HG02870 (cell line): ENCODE data around the gene CD99.
"Not testable (repeated sequence)": the region's sequence is repeated elsewhere in the genome, so short reads cannot be mapped to it uniquely, and the experiment has no call there.

Experiments used
- ATAC-seq: cut with Tn5 transposase; IDR thresholded peaks from one replicate; pipeline ENCODE4 v1.9.1; 2021; ENCODE audit warnings: mild to moderate bottlenecking, moderate library complexity; ENCODE audit not compliant: unreplicated experiment

Gene CD99

GRCh38 chrX:2673611-2674010 lies 17.5 kb upstream of the CD99 start:
- no peak for ATAC-seq

- ATAC-seq: not testable (repeated sequence)
Observed at GRCh38 chrX:2675657-2676200, 15.4 kb upstream of the CD99 start.

- ATAC-seq: no peak
Observed at GRCh38 chrX:2676794-2677675, 14.1 kb upstream of the CD99 start.

GRCh38 chrX:2677764-2678163 lies 13.3 kb upstream of the CD99 start:
- ATAC-seq: no peak

GRCh38 chrX:2678583-2678982 lies 12.5 kb upstream of the CD99 start:
- no peak for ATAC-seq

- no peak for ATAC-seq
Observed at GRCh38 chrX:2679534-2680485, 11.3 kb upstream of the CD99 start.

- no peak for ATAC-seq
Observed at GRCh38 chrX:2680486-2681348, 10.4 kb upstream of the CD99 start.

GRCh38 chrX:2682565-2683177 lies 8.4 kb upstream of the CD99 start:
- ATAC-seq: no peak

- ATAC-seq: no peak
Observed at GRCh38 chrX:2684256-2684655, 6.8 kb upstream of the CD99 start.

GRCh38 chrX:2685886-2686285 lies 5.2 kb upstream of the CD99 start:
- ATAC-seq: no peak

- ATAC-seq: no peak
Observed at GRCh38 chrX:2689773-2690666, 1.1 kb upstream of the CD99 start.

- ATAC-seq: peak; percentile 10
Observed at GRCh38 chrX:2691543-2692220, 587 bp downstream of the CD99 start.

GRCh38 chrX:2692221-2693112 lies 1.4 kb downstream of the CD99 start:
- ATAC-seq: no peak

GRCh38 chrX:2693113-2694002 lies 2.3 kb downstream of the CD99 start:
- ATAC-seq: no peak

- no peak for ATAC-seq
Observed at GRCh38 chrX:2694914-2695267, 3.8 kb downstream of the CD99 start.

- ATAC-seq: peak; percentile 89
Observed at GRCh38 chrX:2696698-2697215, 5.7 kb downstream of the CD99 start.
